ENCODE results near the gene PHLPP2.

DNA sequence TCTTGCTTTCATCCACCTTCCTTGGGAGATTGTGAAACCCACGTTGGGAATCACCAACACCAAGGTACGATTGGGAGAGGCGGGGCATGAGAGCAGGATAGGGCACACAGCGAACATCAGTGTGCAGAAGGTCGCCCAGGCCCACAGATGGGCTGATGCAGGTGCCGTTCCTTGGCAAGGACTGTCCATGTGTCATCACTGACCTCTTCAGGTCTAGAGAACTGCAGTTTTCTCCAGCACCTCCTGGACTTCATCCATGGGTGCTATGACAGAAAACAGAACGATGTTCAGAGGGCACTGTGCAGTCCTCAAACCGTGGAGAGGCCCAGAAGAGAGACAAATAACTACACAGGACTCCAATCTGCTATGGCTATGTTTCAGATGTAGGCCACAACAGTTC lies 123.7 kb downstream of the PHLPP2 start:
- TF ChIP-seq YY1 (IDR thresholded peaks at IDR 0.05; ENCODE audit: insufficient read depth, insufficient read length), result no peak
- TF ChIP-seq SUZ12 (IDR thresholded peaks at IDR 0.05; ENCODE audit: extremely low read depth, insufficient read depth, insufficient read length), result no peak

Measured in NT2/D1 (cell line).